NB4 (cell line): ENCODE measurements around the gene HHIPL1.

ENCODE experiments used
- MYC ChIP-seq: IDR thresholded peaks from 2 replicates; pipeline ENCODE4 v1.6.1; 2011; ENCODE audit warnings: low read depth, low read length
- POLR2A ChIP-seq: IDR thresholded peaks from 2 replicates; pipeline ENCODE4 v1.6.1; 2011; ENCODE audit warnings: mild to moderate bottlenecking; ENCODE audit not compliant: insufficient read length; ENCODE audit errors: extremely low read depth
- TF ChIP-seq, protein P1 (sequence below): IDR thresholded peaks from 2 replicates; pipeline ENCODE4 v1.6.1; 2011; ENCODE audit warnings: low read depth, low read length
- TF ChIP-seq, protein P2 (sequence below): IDR thresholded peaks from one replicate; pipeline ENCODE4 v1.5.1; 2012; ENCODE audit warnings: low read depth, low read length

DNA sequence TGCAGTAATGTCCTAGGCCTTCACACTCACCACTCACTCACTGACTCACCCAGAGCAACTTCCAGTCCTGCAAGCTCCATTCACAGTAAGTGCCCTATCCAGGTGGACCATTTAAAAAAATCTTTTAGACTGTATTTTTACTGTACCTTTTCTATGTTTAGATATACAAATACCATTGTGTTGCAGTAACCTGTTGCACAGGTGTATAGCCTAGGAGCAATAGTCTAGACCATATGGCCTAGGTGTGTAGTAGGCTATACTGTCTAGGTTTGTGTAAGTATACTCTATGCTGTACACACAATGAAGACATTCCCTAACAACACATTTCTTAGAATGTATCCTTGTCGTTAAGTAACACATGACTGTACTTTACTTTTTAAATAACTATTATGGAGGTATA, 56.3 kb downstream of the HHIPL1 start:
- TF ChIP-seq POLR2A = no peak
- TF ChIP-seq, protein P1, sequence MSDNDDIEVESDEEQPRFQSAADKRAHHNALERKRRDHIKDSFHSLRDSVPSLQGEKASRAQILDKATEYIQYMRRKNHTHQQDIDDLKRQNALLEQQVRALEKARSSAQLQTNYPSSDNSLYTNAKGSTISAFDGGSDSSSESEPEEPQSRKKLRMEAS = no peak
- TF ChIP-seq, protein P2, sequence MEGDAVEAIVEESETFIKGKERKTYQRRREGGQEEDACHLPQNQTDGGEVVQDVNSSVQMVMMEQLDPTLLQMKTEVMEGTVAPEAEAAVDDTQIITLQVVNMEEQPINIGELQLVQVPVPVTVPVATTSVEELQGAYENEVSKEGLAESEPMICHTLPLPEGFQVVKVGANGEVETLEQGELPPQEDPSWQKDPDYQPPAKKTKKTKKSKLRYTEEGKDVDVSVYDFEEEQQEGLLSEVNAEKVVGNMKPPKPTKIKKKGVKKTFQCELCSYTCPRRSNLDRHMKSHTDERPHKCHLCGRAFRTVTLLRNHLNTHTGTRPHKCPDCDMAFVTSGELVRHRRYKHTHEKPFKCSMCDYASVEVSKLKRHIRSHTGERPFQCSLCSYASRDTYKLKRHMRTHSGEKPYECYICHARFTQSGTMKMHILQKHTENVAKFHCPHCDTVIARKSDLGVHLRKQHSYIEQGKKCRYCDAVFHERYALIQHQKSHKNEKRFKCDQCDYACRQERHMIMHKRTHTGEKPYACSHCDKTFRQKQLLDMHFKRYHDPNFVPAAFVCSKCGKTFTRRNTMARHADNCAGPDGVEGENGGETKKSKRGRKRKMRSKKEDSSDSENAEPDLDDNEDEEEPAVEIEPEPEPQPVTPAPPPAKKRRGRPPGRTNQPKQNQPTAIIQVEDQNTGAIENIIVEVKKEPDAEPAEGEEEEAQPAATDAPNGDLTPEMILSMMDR = no peak
- TF ChIP-seq MYC = no peak
